ENCODE data around the gene SMG6.

- TF ChIP-seq EP300 (IDR thresholded peaks at IDR 0.05; ENCODE audit: borderline replicate concordance): no peak
- no peak for TF ChIP-seq CEBPB (IDR thresholded peaks at IDR 0.05)
- TF ChIP-seq TCF12 (IDR thresholded peaks at IDR 0.05; ENCODE audit: low read depth): no peak
- TF ChIP-seq MAX (IDR thresholded peaks at IDR 0.05): no peak
- TF ChIP-seq TAF1 (IDR thresholded peaks at IDR 0.05; ENCODE audit: low read depth): no peak
- no peak for TF ChIP-seq REST (IDR thresholded peaks at IDR 0.05; ENCODE audit: low read depth)
- TF ChIP-seq FOXM1 (IDR thresholded peaks at IDR 0.05; ENCODE audit: borderline replicate concordance, low read depth): no peak
- TF ChIP-seq TEAD4 (IDR thresholded peaks at IDR 0.05): no peak
Measured at GRCh38 chr17:2214929-2215615, 88.5 kb downstream of the SMG6 start.

Measured in Ishikawa (cell line).